DMS 273 (cell line): ENCODE measurements around the gene ZFP14.
A peak's percentile ranks its signal among the peaks of the same experiment; 100 is the strongest.

Experiments used
- DNase-seq: peaks from one replicate; lab custom pipeline; 2025; ENCODE audit not compliant: unreplicated experiment; lab: John Stamatoyannopoulos, UW

Gene ZFP14

GRCh38 chr19:36378625-36379509 is at the start of gene ZFP14:
TSS of gene ZFP14 (minus strand) at chr19:36379201. CDS start at chr19:36367892, 11,309 bp downstream.
- peak; percentile 98 for DNase-seq

- peak; percentile 7 for DNase-seq
Observed at GRCh38 chr19:36423925-36424324, 44.9 kb upstream of the ZFP14 start.

GRCh38 chr19:36421749-36422481 is 42.9 kb upstream of the ZFP14 start:
- DNase-seq, result peak; percentile 53

GRCh38 chr19:36420961-36421748 is 42.2 kb upstream of the ZFP14 start:
- DNase-seq, result peak; percentile 75

- peak; percentile 93 for DNase-seq
Observed at GRCh38 chr19:36418287-36419001, 39.4 kb upstream of the ZFP14 start, which contains the start of gene ZFP82. TSS of gene ZFP82 (minus strand) at chr19:36418644. CDS start at chr19:36409789, 8,855 bp downstream.

GRCh38 chr19:36417752-36418286 is 38.8 kb upstream of the ZFP14 start:
- peak; percentile 72 for DNase-seq

GRCh38 chr19:36409841-36410240 is 30.8 kb upstream of the ZFP14 start:
- DNase-seq, result no peak

GRCh38 chr19:36408101-36408500 is 29.1 kb upstream of the ZFP14 start:
- DNase-seq, result no peak

GRCh38 chr19:36404498-36404897 is 25.5 kb upstream of the ZFP14 start:
- no peak for DNase-seq

- DNase-seq, result no peak
Observed at GRCh38 chr19:36401475-36401874, 22.5 kb upstream of the ZFP14 start.

GRCh38 chr19:36398571-36398970 is 19.6 kb upstream of the ZFP14 start:
- DNase-seq, result no peak

GRCh38 chr19:36392916-36393673 is 14.1 kb upstream of the ZFP14 start:
- no peak for DNase-seq

- no peak for DNase-seq
Observed at GRCh38 chr19:36379510-36379819, 464 bp upstream of the ZFP14 start.

- no peak for DNase-seq
Observed at GRCh38 chr19:36377541-36378178, 1.3 kb downstream of the ZFP14 start.

- DNase-seq, result no peak
Observed at GRCh38 chr19:36373638-36374156, 5.3 kb downstream of the ZFP14 start.

GRCh38 chr19:36371886-36372285 is 7.1 kb downstream of the ZFP14 start:
- no peak for DNase-seq

- DNase-seq, result no peak
Observed at GRCh38 chr19:36363845-36364244, 15.2 kb downstream of the ZFP14 start.

GRCh38 chr19:36340786-36341372 is 38.1 kb downstream of the ZFP14 start:
- no peak for DNase-seq
